ENCODE results near the gene CBARP.

Gene CBARP

DNA sequence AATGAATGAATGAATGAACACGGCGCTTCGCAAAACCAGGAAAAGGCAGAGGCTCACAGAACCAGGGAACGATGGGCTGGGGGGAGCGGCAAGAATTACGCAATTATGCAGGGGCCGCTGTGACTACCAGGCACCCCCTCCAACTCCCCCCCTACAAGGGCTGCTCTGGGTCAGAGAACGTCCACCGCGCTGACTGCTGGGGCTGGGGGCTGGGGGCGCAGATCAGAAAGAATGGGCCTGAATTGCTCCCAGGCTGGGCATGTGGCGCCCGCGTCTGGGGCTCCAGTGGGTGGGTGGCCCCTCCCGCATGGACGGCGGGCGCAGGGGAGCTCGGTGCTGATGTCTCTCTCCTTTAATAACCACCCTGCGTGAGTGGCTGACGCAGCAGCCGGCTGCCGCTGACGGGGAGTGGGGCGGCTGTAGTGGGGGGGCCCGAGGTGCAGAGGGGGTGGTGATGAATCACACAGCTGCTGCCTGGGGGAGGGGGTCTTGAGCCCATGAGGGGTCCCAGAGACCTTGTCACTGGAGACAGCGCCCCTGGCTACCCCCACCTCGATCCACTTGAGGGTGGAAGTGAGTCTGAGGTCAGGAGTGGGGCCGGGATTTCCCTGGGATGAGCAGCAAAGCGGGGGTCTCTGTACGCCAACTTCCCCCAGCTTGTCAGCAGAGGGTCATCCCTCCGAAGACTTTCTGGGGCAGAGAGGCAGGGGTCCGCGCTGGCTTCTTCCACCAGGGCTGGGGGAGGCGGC lies 29.8 kb upstream of the CBARP start:
- TF ChIP-seq CTCF (conservative IDR thresholded peaks at IDR 0.05; ENCODE audit: control insufficient read depth, insufficient read depth, low read depth, low read length): no peak
- peak; percentile 53 for DNase-seq (ENCODE audit: low read depth)

GRCh38 chr19:1266916-1267476 lies 29.2 kb upstream of the CBARP start:
- TF ChIP-seq CTCF (conservative IDR thresholded peaks at IDR 0.05; ENCODE audit: control insufficient read depth, insufficient read depth, low read depth, low read length): peak; percentile 48
- H3K4me3 ChIP-seq (ENCODE audit: control insufficient read depth, low read depth, low read length): peak overlapping the region; percentile 37
- DNase-seq (ENCODE audit: low read depth): no peak

More for the DNA sequence above, 29.8 kb upstream of the CBARP start:
- peak overlapping the region; percentile 37 for H3K4me3 ChIP-seq (ENCODE audit: control insufficient read depth, low read depth, low read length)

GRCh38 chr19:1266129-1266915 lies 28.5 kb upstream of the CBARP start:
- peak; percentile 87 for DNase-seq (ENCODE audit: low read depth)
- peak overlapping the region; percentile 31 for H3K4me3 ChIP-seq (ENCODE audit: control insufficient read depth, low read depth, low read length)
- TF ChIP-seq CTCF (conservative IDR thresholded peaks at IDR 0.05; ENCODE audit: control insufficient read depth, insufficient read depth, low read depth, low read length): no peak

DNA sequence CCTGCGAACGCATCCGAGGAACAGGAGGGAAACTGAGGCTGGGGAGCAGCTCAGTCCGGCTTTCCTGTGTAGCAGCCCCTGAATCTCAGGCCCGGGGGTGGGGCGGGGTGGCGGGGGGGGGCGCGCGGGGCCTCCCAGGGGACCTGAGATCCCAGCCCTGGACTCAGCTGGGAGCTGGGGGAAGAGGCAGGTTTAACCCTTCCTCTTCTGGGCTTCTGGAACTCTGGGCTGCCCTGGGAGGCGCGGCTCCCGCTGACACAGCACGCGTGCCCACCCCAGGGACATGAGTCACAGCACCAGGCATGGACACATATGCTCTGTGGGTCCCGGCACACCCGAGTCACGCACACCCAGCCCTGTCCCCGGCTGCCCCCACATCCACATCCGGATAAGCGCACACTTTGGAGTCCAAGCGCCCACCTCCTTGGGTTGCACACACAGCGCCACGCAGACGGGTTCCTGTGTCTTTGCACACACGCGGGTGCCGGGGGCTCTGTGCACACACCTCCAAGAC lies 27.9 kb upstream of the CBARP start:
- peak; percentile 93 for DNase-seq (ENCODE audit: low read depth)
- peak overlapping the region; percentile 27 for H3K4me3 ChIP-seq (ENCODE audit: control insufficient read depth, low read depth, low read length)
- no peak for TF ChIP-seq CTCF (conservative IDR thresholded peaks at IDR 0.05; ENCODE audit: control insufficient read depth, insufficient read depth, low read depth, low read length)

DNA sequence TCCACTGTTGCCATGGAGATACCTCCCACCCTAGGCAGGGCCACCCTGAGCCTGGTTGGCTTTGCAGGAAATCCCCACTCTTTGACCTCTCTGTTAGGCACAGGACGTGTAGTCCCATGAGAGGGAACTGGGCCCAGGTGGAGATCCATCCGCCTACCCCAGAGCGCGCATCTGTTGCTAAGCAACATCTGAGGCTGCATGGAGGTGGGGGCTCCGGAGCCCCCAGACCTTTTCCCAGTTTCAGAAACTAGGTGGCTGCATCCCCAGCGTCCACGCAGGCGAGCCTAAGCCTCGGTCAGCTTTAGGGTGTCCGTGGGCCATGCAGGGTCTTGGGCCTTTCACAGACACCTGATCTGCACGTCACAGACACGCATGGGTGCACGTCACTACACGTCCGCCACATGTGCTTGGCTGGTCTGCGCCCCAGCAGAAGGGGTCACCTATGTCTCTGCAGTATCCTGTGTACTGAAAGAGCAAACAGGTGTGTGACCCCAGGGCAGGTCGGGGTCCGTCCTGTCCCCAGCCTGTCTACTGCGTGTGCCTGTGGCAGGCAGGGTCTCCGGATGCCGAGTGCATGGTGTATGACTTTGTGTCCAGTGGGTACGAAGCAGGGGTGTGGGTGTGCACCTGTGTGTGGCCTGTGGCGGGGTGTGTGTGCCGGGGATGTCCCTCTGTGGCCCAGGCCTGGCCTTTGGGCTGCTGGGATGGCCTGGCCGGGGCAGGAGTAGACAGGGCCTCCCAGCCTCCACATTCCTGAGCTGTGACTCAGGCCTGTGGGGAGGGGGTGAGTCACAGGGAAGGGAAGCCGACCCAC lies 27.2 kb upstream of the CBARP start:
- peak; percentile 94 for DNase-seq (ENCODE audit: low read depth)
- TF ChIP-seq CTCF (conservative IDR thresholded peaks at IDR 0.05; ENCODE audit: control insufficient read depth, insufficient read depth, low read depth, low read length): no peak
- no peak overlapping the region for H3K4me3 ChIP-seq (ENCODE audit: control insufficient read depth, low read depth, low read length)

DNA sequence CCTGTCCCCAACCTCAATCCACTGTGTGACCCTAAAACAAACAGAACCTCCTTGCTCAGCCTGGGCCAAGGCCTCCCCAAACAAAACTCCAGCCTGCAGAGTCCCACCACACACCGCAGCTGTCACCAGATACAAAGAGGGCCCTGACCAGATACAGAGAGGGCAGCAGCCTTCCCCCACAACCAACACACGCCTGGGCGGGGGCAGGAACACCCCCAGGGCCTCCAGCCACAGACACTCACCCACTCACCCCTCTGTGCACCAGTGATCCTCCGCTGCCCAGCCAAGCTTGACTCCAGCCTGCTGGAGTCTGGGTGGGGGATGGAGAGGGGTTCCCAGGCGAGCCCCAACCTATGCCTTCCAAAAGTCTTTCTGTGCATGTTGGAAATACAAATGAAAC lies 25.4 kb upstream of the CBARP start:
- DNase-seq (ENCODE audit: low read depth): no peak
- TF ChIP-seq CTCF (conservative IDR thresholded peaks at IDR 0.05; ENCODE audit: control insufficient read depth, insufficient read depth, low read depth, low read length): no peak
- H3K4me3 ChIP-seq (ENCODE audit: control insufficient read depth, low read depth, low read length): no peak overlapping the region

Data from fibroblast of mammary gland (primary cell).